Posterior vena cava (tissue), 2 donors: ENCODE data around the gene KDM5C. TPM values are rescaled to one million over a fixed set of nuclear protein-coding genes. Genes with fewer than 3 reads are reported as not detected.
A peak's percentile ranks its signal among the peaks of the same experiment; 100 is the strongest.

Source experiments
- DNase-seq: peaks from one replicate; pipeline ENCODE4 v3.0.0-alpha.2; 2020; ENCODE audit warnings: low spot score
- intact Hi-C, 2 donors: fragments of 100-400 bp; cut with DNase I; formaldehyde crosslinking; loops; one replicate each; pipeline versions ENCODE4 v1.14.1 to v1.14.2; 2022 to 2023
- long read RNA-seq, 2 donors: library from polyadenylated mRNA; unstranded; transcript quantifications; one replicate each; pipeline ENCODE4 v2.0.0, GENCODE V29; 2020 to 2021
- total RNA-seq, 2 donors: library from RNA; stranded (reverse); fragmentation: NEBNext Ultra II Directional; extraction: Animal tissue kit (Norgen Biotek cat#: 25700); gene quantifications; one replicate each; pipeline ENCODE4 v1.2.1, GENCODE V29; 2021
- donor health status: DM: yes; HTN: yes; CAD: no.
- donor health status: DM: yes; HTN: yes; CAD: no.

Gene KDM5C
- total RNA-seq = 10 to 100 TPM; 66.0 to 77.8 TPM
- long read RNA-seq, donor 1, full-length matches to known transcripts = 1 of 9 reads
- long read RNA-seq, donor 1, partial matches to known transcripts = 3 of 9 reads
- long read RNA-seq, donor 1, other reads (novel, unspliced or antisense) = 5 of 9 reads
- long read RNA-seq, donor 2, partial matches to known transcripts = 10 of 15 reads
- long read RNA-seq, donor 2, other reads (novel, unspliced or antisense) = 5 of 15 reads

- intact Hi-C loops = no loop called here
- peak; percentile 98 for DNase-seq
Measured at GRCh38 chrX:53224860-53225797, at the start of gene KDM5C. KDM5C (minus strand) TSS chrX:53225207; CDS start chrX:53224889, 318 bp downstream.

GRCh38 chrX:53272808-53273337, 47.9 kb upstream of the KDM5C start:
- no peak for DNase-seq
- intact Hi-C loops = no loop called here

- peak; percentile 41 for DNase-seq
- intact Hi-C loops = no loop called here
Measured at GRCh38 chrX:53269536-53270107, 44.6 kb upstream of the KDM5C start.

- DNase-seq = no peak
- intact Hi-C loops = no loop called here
Measured at GRCh38 chrX:53268173-53268572, 43.2 kb upstream of the KDM5C start.

GRCh38 chrX:53266914-53267313, 41.9 kb upstream of the KDM5C start:
- intact Hi-C loops = no loop called here
- DNase-seq = no peak

- intact Hi-C loops = no loop called here
- peak; percentile 46 for DNase-seq
Measured at GRCh38 chrX:53265771-53266574, 41.0 kb upstream of the KDM5C start.

GRCh38 chrX:53263597-53264094, 38.6 kb upstream of the KDM5C start:
- DNase-seq = no peak
- intact Hi-C loops = no loop called here

- DNase-seq = no peak
- intact Hi-C loops = no loop called here
Measured at GRCh38 chrX:53262918-53263394, 37.9 kb upstream of the KDM5C start.

- intact Hi-C loops = no loop called here
- DNase-seq = peak; percentile 50
Measured at GRCh38 chrX:53262189-53262917, 37.3 kb upstream of the KDM5C start.

- intact Hi-C loops = no loop called here
- peak; percentile 40 for DNase-seq
Measured at GRCh38 chrX:53261355-53261972, 36.5 kb upstream of the KDM5C start.

- peak; percentile 46 for DNase-seq
- intact Hi-C loops = no loop called here
Measured at GRCh38 chrX:53260836-53261235, 35.8 kb upstream of the KDM5C start.

- intact Hi-C loops = no loop called here
Measured at GRCh38 chrX:53257670-53258423, 32.8 kb upstream of the KDM5C start.

GRCh38 chrX:53257166-53257565, 32.2 kb upstream of the KDM5C start:
- intact Hi-C loops = no loop called here
- peak; percentile 30 for DNase-seq

More at GRCh38 chrX:53257670-53258423, 32.8 kb upstream of the KDM5C start:
- DNase-seq = no peak

- intact Hi-C loops = no loop called here
- peak; percentile 72 for DNase-seq
Measured at GRCh38 chrX:53256446-53257041, 31.5 kb upstream of the KDM5C start.

- intact Hi-C loops = no loop called here
Measured at GRCh38 chrX:53255738-53256191, 30.8 kb upstream of the KDM5C start.

GRCh38 chrX:53254570-53255461, 29.8 kb upstream of the KDM5C start:
- intact Hi-C loops = no loop called here
- no peak for DNase-seq

More at GRCh38 chrX:53255738-53256191, 30.8 kb upstream of the KDM5C start:
- DNase-seq = peak; percentile 64
